ENCODE results near the gene GP1BA.

DNA sequence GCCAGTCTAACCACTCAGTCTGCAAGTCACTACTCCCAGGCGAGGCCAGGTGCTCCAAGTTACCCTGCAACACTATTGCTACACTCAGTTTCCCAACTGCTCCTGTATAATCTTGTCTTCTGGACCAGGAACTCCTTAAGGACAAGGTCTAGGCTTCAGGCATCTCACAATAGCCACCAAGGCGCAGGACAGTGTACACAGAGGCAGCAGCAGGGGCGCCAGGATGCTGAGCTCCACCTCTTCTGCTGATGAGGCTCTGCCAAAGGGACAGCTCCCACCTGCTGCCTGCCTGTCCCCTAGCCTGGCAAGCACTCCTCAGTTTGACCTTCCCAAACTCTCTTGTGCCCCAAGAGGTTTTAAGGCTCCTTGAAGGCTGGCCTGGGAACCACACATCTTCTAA, 4.4 kb downstream of the GP1BA start:
- TF ChIP-seq, protein P1, sequence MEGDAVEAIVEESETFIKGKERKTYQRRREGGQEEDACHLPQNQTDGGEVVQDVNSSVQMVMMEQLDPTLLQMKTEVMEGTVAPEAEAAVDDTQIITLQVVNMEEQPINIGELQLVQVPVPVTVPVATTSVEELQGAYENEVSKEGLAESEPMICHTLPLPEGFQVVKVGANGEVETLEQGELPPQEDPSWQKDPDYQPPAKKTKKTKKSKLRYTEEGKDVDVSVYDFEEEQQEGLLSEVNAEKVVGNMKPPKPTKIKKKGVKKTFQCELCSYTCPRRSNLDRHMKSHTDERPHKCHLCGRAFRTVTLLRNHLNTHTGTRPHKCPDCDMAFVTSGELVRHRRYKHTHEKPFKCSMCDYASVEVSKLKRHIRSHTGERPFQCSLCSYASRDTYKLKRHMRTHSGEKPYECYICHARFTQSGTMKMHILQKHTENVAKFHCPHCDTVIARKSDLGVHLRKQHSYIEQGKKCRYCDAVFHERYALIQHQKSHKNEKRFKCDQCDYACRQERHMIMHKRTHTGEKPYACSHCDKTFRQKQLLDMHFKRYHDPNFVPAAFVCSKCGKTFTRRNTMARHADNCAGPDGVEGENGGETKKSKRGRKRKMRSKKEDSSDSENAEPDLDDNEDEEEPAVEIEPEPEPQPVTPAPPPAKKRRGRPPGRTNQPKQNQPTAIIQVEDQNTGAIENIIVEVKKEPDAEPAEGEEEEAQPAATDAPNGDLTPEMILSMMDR (IDR thresholded peaks at IDR 0.05): no peak
- TF ChIP-seq POLR2AphosphoS5 (IDR thresholded peaks at IDR 0.05): no peak
- TF ChIP-seq EP300 (IDR thresholded peaks at IDR 0.05): no peak
- no peak for TF ChIP-seq POLR2A (IDR thresholded peaks at IDR 0.05)

All from gastroesophageal sphincter (tissue), 3 donors.